Measurements from ENCODE around the gene HAO1.

- TF ChIP-seq CTCF (conservative IDR thresholded peaks at IDR 0.05; ENCODE audit: low read length) (no peak), EZH2phosphoT487 (IDR thresholded peaks at IDR 0.05; ENCODE audit: borderline replicate concordance, low read depth, low read length) (no peak)
Measured at GRCh38 chr20:7924692-7925091, 15.6 kb downstream of the HAO1 start.

Data from OCI-LY7 (cell line).